HG03196 (cell line): Measurements from ENCODE around the gene DNA2.

ENCODE experiments used
- ATAC-seq: cut with Tn5 transposase; IDR thresholded peaks from one replicate; pipeline ENCODE4 v1.9.1; 2021; ENCODE audit not compliant: unreplicated experiment

The DNA2 gene

GRCh38 chr10:68365611-68366010 lies 106.2 kb downstream of the DNA2 start:
- no peak for ATAC-seq

- no peak for ATAC-seq
Measured at GRCh38 chr10:68364101-68364886, 107.5 kb downstream of the DNA2 start.
